HL-60 (cell line): Measurements from ENCODE around the gene ANAPC13.

Source experiments
- DNase-seq, 2 experiments: peaks; one replicate each; pipeline ENCODE4 v3.0.0-alpha.2; 2010 to 2020; ENCODE audit warnings: low read depth in 1 of 2, low spot score in 1 of 2
- H3K27ac ChIP-seq: fragments of 250-450 bp; sonication (Bioruptor Pico); replicated peaks from 2 replicates; pipeline ENCODE4 v1.5.1; 2020; ENCODE audit warnings: mild to moderate bottlenecking, moderate library complexity
- H3K27me3 ChIP-seq: fragments of 250-450 bp; sonication (Bioruptor Pico); 2 replicates; pipeline ENCODE4 v1.5.1; 2021; ENCODE audit warnings: mild to moderate bottlenecking, moderate library complexity; ENCODE audit not compliant: insufficient read depth, poor library complexity, severe bottlenecking
- H3K4me3 ChIP-seq: replicated peaks from 2 replicates; pipeline ENCODE4 v1.5.1; 2011; ENCODE audit warnings: mild to moderate bottlenecking, control low read depth, low read length; ENCODE audit not compliant: insufficient read depth
- GABPA ChIP-seq: IDR thresholded peaks from 2 replicates; pipeline ENCODE4 v1.6.1; 2012; ENCODE audit warnings: low read depth
- POLR2AphosphoS5 ChIP-seq: IDR thresholded peaks from 2 replicates; pipeline ENCODE4 v1.6.1; 2012; ENCODE audit warnings: low read depth
- SPI1 ChIP-seq: IDR thresholded peaks from 2 replicates; pipeline ENCODE4 v1.6.1; 2012; ENCODE audit warnings: low read depth, mild to moderate bottlenecking, borderline replicate concordance
- TF ChIP-seq, protein P1 (sequence below): IDR thresholded peaks from one replicate; pipeline ENCODE4 v1.5.1; 2011; ENCODE audit warnings: low read length, control low read depth, inconsistent platforms; ENCODE audit not compliant: insufficient read depth
- TF ChIP-seq, protein P2 (sequence below): IDR thresholded peaks from 2 replicates; pipeline ENCODE4 v1.6.1; 2012; ENCODE audit warnings: low read depth; ENCODE audit not compliant: insufficient replicate concordance

Gene ANAPC13

DNA sequence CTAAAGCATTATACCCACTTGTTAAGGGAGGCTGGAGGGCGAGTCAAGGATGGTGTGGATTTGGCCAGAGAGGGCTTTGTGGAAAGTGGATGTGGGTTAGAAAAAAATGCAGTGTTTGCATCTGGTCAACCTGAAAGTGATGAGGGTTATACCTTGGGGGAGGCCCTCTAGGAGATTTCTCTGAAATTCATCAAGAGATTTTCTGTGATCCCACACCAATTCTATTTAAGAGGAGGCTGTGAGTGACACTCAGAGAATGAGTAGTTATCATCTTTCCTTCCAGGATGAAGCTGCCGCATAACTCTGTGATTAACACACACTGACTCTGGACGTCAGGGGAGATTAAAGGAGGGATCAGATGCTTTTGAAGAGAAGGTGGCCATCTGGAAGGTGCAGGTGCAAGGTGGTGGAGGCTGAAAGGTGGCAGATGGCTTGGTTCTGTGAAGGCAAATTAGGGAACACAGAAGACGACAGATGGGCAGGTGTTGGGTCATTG, 54.8 kb downstream of the ANAPC13 start:
- TF ChIP-seq, protein P1, sequence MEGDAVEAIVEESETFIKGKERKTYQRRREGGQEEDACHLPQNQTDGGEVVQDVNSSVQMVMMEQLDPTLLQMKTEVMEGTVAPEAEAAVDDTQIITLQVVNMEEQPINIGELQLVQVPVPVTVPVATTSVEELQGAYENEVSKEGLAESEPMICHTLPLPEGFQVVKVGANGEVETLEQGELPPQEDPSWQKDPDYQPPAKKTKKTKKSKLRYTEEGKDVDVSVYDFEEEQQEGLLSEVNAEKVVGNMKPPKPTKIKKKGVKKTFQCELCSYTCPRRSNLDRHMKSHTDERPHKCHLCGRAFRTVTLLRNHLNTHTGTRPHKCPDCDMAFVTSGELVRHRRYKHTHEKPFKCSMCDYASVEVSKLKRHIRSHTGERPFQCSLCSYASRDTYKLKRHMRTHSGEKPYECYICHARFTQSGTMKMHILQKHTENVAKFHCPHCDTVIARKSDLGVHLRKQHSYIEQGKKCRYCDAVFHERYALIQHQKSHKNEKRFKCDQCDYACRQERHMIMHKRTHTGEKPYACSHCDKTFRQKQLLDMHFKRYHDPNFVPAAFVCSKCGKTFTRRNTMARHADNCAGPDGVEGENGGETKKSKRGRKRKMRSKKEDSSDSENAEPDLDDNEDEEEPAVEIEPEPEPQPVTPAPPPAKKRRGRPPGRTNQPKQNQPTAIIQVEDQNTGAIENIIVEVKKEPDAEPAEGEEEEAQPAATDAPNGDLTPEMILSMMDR: no peak
- no peak for TF ChIP-seq GABPA
- TF ChIP-seq SPI1: no peak
- TF ChIP-seq, protein P2, sequence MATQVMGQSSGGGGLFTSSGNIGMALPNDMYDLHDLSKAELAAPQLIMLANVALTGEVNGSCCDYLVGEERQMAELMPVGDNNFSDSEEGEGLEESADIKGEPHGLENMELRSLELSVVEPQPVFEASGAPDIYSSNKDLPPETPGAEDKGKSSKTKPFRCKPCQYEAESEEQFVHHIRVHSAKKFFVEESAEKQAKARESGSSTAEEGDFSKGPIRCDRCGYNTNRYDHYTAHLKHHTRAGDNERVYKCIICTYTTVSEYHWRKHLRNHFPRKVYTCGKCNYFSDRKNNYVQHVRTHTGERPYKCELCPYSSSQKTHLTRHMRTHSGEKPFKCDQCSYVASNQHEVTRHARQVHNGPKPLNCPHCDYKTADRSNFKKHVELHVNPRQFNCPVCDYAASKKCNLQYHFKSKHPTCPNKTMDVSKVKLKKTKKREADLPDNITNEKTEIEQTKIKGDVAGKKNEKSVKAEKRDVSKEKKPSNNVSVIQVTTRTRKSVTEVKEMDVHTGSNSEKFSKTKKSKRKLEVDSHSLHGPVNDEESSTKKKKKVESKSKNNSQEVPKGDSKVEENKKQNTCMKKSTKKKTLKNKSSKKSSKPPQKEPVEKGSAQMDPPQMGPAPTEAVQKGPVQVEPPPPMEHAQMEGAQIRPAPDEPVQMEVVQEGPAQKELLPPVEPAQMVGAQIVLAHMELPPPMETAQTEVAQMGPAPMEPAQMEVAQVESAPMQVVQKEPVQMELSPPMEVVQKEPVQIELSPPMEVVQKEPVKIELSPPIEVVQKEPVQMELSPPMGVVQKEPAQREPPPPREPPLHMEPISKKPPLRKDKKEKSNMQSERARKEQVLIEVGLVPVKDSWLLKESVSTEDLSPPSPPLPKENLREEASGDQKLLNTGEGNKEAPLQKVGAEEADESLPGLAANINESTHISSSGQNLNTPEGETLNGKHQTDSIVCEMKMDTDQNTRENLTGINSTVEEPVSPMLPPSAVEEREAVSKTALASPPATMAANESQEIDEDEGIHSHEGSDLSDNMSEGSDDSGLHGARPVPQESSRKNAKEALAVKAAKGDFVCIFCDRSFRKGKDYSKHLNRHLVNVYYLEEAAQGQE: no peak
- TF ChIP-seq POLR2AphosphoS5: no peak
- no peak overlapping the region for H3K4me3 ChIP-seq
- H3K27me3 ChIP-seq: peaks cover 3% of the 10 kb centered on the region
- DNase-seq: no peak
- H3K27ac ChIP-seq: no peak overlapping the region

DNA sequence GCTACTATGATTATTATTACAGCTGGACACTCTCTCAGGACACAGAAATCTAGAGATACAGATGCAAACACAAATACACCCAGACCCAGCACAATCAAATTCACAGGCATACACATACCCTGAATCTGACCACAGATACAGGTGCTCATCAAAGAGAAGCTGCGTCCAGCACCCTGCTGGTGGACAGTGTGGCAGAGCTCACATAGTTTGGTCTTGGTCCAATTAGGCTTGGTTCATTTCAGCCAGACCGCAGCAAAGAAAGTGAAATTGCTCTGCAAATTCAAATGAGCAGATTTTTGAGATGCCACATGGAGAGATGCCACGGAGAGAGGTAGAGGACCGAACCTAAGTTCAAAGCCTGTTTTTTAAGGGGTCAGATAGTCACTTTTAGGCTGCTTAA, 55.6 kb downstream of the ANAPC13 start:
- Histone ChIP-seq H3K27me3 (peaks cover 3% of the 10 kb centered on the region), H3K27ac (no peak overlapping the region), H3K4me3 (no peak overlapping the region)
- no peak for DNase-seq
- TF ChIP-seq SPI1 (no peak), POLR2AphosphoS5 (no peak), GABPA (no peak)
- TF ChIP-seq, protein P1: no peak
- TF ChIP-seq, protein P2: no peak

DNA sequence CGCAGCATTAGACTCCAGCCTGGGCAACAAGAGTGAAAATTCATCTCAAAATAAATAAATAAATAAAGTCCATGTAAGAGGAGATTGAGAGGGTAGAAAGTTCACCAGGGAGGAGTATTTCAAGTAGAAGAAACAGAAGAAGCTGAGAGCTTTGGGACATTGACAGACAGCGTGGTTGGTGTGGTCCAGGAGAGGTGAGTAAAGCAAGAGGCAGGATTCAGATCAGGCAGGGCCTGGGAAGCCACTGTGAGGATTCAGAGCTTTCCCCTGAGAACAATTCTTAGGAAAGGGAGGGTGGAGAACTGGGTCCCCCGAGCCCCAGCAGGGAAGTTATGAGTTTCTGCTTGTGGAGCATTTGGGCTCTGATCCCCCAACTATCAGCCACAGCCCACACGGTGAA, 57.4 kb downstream of the ANAPC13 start:
- Histone ChIP-seq H3K27ac (no peak overlapping the region), H3K27me3 (peaks cover 3% of the 10 kb centered on the region), H3K4me3 (no peak overlapping the region)
- DNase-seq: no peak
- no peak for TF ChIP-seq SPI1
- TF ChIP-seq POLR2AphosphoS5: no peak
- TF ChIP-seq, protein P1: no peak
- TF ChIP-seq GABPA: no peak
- TF ChIP-seq, protein P2: no peak
